Activated naive CD4-positive, alpha-beta T cell treated with anti-CD3 and anti-CD28 coated beads, Interleukin-2, amount 10 ng/mL, durations not matched to agents 7 days and 5 days (primary cell): ENCODE measurements around the gene AFG3L2.
"Not testable (repeated sequence)": the region's sequence is repeated elsewhere in the genome, so short reads cannot be mapped to it uniquely, and the experiment has no call there.

Experiments
- CTCF ChIA-PET: fragments of 350-600 bp; sonication (Branson Sonifier 250); formaldehyde crosslinking; loops from one replicate; lab custom pipeline; 2021; ENCODE audit warnings: antibody characterized with exemption; lab: Charles Lee
- DNase-seq: peaks from one replicate; pipeline ENCODE4 v3.0.0-alpha.2; 2020
- H3K27ac Mint-ChIP-seq: one replicate; pipeline ENCODE4 v1.8.0; 2021; ENCODE audit warnings: mild to moderate bottlenecking, moderate library complexity, mixed read lengths
- H3K27me3 Mint-ChIP-seq: one replicate; pipeline ENCODE4 v1.8.0; 2021; ENCODE audit warnings: mild to moderate bottlenecking, mixed read lengths
- H3K36me3 Mint-ChIP-seq: one replicate; pipeline ENCODE4 v1.8.0; 2021; ENCODE audit warnings: mixed read lengths
- H3K4me1 Mint-ChIP-seq: one replicate; pipeline ENCODE4 v1.8.0; 2021; ENCODE audit warnings: mixed read lengths
- H3K4me3 Mint-ChIP-seq: one replicate; pipeline ENCODE4 v1.8.0; 2021; ENCODE audit warnings: mild to moderate bottlenecking, moderate library complexity, mixed read lengths
- H3K9me3 Mint-ChIP-seq: one replicate; pipeline ENCODE4 v1.8.0; 2021; ENCODE audit warnings: mixed read lengths

AFG3L2 gene

DNA sequence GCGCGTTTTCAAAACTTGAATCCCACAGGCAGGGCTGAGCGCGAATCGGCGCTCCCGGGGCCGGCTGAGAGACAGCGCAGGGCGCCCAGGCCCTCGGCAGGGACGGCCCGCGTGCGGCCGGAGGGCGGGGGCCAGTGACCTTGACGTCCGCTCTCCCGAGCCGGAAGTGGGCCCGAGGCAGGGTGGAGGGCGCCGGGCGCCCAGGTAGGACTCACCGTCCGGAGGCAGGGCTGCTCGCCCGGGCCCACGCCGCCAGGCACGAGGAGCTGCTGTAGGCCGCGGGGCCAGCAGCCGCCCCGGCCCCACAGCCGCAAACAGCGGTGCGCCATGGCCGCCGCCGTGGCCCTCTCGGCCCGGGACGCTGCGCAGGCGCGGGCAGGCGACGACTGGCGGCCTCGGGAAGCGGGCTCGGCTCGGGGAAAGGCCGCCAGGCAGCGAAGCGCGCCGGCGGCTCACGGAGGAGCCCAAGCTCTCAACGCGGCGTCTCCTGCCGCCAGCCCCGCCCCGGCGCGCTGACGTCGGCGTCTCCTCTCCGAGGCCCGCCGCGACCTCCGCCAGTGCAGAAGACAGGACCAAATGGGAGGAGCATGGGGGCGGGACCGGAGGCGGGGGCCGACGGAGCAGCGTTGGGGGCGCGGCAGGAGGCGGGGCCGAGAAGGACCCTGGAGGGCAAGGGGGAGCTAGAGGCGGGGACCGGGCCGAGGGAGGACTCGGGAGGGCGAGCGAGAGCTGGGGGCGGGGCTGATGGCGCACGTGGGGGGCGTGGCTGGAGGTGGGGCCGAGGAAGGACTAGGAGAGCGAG is at the start of gene AFG3L2:
TSS of gene AFG3L2 (minus strand) at position 474 of the 802 bp plus-strand sequence. CDS start at position 329, 145 bp downstream.
- Mint-ChIP-seq H3K4me1 (peaks cover 52% of the 10 kb centered on the region), H3K27ac (peak within 1 kb of the TSS; percentile 97), H3K36me3 (peaks cover 20% of the 10 kb centered on the region), H3K9me3 (no peaks in the 10 kb centered on the region), H3K27me3 (peaks cover 12% of the 10 kb centered on the region), H3K4me3 (peak within 1 kb of the TSS; percentile 90)
- DNase-seq, result peak; percentile 100
- CTCF ChIA-PET, result interaction anchor here (1.2 kb wide), 1 partner anchor 15 kb away, joined by 3 read pairs; no protein-coding TSS in a partner anchor

DNA sequence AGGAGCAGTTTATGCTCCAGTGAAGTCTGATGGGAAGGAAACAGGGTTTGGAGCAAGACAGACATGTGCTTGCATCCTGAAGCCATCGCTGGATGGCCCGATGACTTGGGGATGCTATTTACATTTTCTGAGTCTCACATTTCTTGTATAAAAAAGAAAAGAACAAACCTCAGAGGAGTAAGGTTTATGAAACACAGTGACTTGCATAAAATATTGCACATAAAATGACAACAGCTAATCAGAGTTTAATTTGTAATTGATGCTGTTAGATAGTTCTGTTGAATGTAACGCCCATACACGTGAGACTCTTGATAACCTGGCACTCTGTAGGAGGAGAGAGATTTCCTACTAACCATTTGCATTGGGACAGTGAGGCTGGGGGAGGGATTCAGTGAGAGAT is 47.2 kb upstream of the AFG3L2 start:
- Mint-ChIP-seq H3K36me3 (no peaks in the 10 kb centered on the region), H3K9me3 (no peaks in the 10 kb centered on the region), H3K27ac (no peak overlapping the region), H3K4me1 (peaks cover 8% of the 10 kb centered on the region), H3K27me3 (peaks cover 27% of the 10 kb centered on the region), H3K4me3 (no peak overlapping the region)
- DNase-seq, result no peak
- CTCF ChIA-PET, result interaction anchor here (1.1 kb wide), 1 partner anchor 33 kb away, joined by 4 read pairs; no protein-coding TSS in a partner anchor

DNA sequence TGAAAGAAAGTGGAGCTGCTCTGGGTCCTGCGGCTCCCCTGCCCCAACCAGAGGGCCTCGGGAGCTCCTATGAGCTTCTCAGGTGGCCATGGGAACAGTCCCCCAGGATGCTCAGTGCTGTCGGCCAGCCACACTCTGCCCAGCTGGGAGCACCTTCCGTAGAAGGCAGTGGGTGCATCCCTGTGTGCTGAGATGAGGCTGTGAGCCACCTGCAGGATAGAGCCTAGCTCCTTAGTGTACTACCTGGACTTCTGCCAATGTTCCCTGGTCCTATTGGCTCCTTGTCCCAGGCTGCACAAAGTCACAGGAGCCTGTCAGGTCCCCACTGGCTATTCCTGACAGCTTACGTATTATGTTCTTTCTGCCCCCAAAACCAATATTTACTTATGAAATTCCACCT is 46.8 kb upstream of the AFG3L2 start:
- no peak for DNase-seq
- Mint-ChIP-seq H3K36me3 (no peaks in the 10 kb centered on the region), H3K27me3 (peaks cover 27% of the 10 kb centered on the region), H3K9me3 (no peaks in the 10 kb centered on the region), H3K27ac (no peak overlapping the region), H3K4me3 (no peak overlapping the region), H3K4me1 (peaks cover 8% of the 10 kb centered on the region)
- CTCF ChIA-PET, result interaction anchor here (1.1 kb wide), 1 partner anchor 33 kb away, joined by 4 read pairs; no protein-coding TSS in a partner anchor

- CTCF ChIA-PET, result interaction anchor here (1.1 kb wide), 1 partner anchor 32 kb away, joined by 4 read pairs; no protein-coding TSS in a partner anchor
- no peaks in the 10 kb centered on the region for H3K36me3 Mint-ChIP-seq
- DNase-seq, result no peak
- peaks cover 31% of the 10 kb centered on the region for H3K27me3 Mint-ChIP-seq
- no peak overlapping the region for H3K4me3 Mint-ChIP-seq
- no peak overlapping the region for H3K27ac Mint-ChIP-seq
- H3K4me1 Mint-ChIP-seq, result peaks cover 8% of the 10 kb centered on the region
- no peaks in the 10 kb centered on the region for H3K9me3 Mint-ChIP-seq
These were observed 46.4 kb upstream of the AFG3L2 start for GRCh38 chr18:12423393-12423792.

DNA sequence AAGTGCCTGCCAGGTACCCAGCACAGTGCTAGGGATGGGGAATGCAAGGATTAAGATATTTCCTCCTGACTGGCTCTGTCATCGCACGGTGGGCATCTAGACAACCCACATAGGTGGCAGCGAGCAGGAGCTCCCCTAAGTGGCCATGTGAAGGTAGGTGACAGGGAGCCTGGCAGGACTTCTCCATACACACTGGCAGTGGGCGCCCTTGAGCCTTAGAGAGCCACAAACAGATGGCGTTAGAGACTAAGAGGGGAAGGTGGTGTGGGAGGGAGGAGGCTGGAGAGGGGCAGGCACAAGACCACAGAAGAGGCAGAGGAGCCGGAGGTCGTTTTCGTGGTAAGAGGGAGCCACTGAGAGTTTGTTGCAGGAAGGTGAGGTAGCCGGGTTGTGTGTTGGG is 45.9 kb upstream of the AFG3L2 start:
- no peaks in the 10 kb centered on the region for H3K36me3 Mint-ChIP-seq
- H3K4me1 Mint-ChIP-seq, result peaks cover 8% of the 10 kb centered on the region
- peak; percentile 27 for DNase-seq
- no peaks in the 10 kb centered on the region for H3K9me3 Mint-ChIP-seq
- no peak overlapping the region for H3K4me3 Mint-ChIP-seq
- H3K27ac Mint-ChIP-seq, result no peak overlapping the region
- CTCF ChIA-PET, result no interaction called here
- peaks cover 33% of the 10 kb centered on the region for H3K27me3 Mint-ChIP-seq

DNA sequence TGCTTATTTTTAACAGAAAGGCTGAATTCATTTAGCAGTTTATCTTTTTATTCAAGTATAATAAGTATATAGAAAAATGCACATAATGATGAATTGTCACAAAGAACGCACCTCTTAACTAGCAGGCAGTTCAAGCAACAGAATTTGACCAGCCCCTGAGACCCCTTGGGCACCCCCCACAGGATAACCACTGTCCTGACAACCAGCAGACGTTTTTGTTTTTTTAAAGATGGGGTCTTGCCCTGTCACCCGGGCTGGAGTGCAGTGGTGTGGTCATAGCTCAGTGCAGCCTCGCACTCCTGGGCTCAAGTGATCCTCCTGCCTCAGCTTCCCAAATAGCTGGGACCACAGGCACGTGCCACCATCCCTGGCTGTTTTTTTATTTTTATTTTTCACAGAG is 44.7 kb upstream of the AFG3L2 start:
- no peaks in the 10 kb centered on the region for H3K36me3 Mint-ChIP-seq

GRCh38 chr18:12420821-12421421 is 43.9 kb upstream of the AFG3L2 start:
- CTCF ChIA-PET, result no interaction called here

More for the DNA sequence above, 44.7 kb upstream of the AFG3L2 start:
- DNase-seq, result no peak
- Mint-ChIP-seq H3K27ac (no peak overlapping the region), H3K4me1 (peaks cover 8% of the 10 kb centered on the region), H3K9me3 (no peaks in the 10 kb centered on the region), H3K4me3 (peak overlapping the region; percentile 62), H3K27me3 (peaks cover 33% of the 10 kb centered on the region)
- CTCF ChIA-PET, result no interaction called here

DNA sequence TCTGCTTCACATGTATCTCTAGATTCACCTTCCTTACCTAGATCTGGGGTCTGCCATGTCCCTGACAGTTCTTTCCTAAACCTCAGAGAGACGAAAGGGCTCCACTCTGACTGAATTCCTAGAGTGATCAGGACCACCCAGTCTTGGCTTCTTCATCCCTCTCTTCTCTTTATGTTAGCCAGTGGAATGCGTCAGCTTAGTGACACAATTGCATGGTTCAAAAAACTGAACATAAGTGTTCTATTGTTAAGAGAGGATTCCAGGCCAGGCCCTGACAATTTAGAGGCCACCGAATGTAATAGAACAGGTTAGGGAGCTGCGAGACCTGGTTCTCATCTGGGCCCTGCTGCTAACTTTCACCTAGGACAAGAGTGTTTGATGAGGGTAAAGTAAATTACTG is 40.7 kb upstream of the AFG3L2 start:
- Mint-ChIP-seq H3K27ac (no peak overlapping the region), H3K36me3 (no peaks in the 10 kb centered on the region), H3K27me3 (peaks cover 24% of the 10 kb centered on the region), H3K4me3 (no peak overlapping the region), H3K9me3 (no peaks in the 10 kb centered on the region), H3K4me1 (peaks cover 8% of the 10 kb centered on the region)
- CTCF ChIA-PET, result no interaction called here
- DNase-seq, result no peak

More at GRCh38 chr18:12420821-12421421, 43.9 kb upstream of the AFG3L2 start:
- DNase-seq, result no peak
- H3K4me3 Mint-ChIP-seq, result peak overlapping the region; percentile 62
- no peaks in the 10 kb centered on the region for H3K9me3 Mint-ChIP-seq
- H3K36me3 Mint-ChIP-seq, result no peaks in the 10 kb centered on the region
- peaks cover 33% of the 10 kb centered on the region for H3K27me3 Mint-ChIP-seq
- H3K27ac Mint-ChIP-seq, result peak overlapping the region; percentile 14
- H3K4me1 Mint-ChIP-seq, result peaks cover 8% of the 10 kb centered on the region

DNA sequence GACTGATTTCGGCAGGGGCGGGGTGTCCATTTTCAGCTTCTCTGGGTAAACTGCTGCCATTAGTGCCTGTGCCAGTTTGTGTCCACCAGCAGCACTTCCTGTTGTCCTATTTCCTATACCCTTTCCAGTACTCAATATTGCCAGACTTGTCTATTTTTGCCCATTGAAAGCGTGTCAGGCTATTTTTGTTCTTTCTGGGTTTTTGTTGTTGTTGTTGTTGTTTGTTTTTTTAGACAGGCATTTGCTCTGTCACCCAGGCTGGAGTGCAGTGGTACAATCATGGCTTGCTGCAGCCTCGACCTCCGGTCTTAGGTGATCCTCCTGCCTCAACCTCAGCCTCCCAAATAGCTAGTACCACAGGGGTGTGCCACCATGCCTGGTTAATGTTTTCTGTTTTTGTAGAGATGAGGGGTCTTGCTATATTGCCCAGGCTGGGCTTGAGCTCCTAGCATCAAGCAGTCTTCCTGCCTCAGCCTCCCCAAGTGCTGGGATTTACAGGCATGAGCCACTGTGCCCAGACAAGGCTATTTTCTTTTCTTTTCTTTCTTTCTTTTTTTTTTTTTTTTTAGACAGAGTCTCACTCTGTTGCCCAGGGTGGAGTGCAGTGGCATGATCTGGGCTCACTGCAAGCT is 39.2 kb upstream of the AFG3L2 start:
- CTCF ChIA-PET, result no interaction called here
- Mint-ChIP-seq H3K9me3 (no peaks in the 10 kb centered on the region), H3K27ac (no peak overlapping the region), H3K4me1 (peaks cover 6% of the 10 kb centered on the region), H3K4me3 (no peak overlapping the region), H3K36me3 (no peaks in the 10 kb centered on the region), H3K27me3 (peaks cover 20% of the 10 kb centered on the region)
- no peak for DNase-seq

DNA sequence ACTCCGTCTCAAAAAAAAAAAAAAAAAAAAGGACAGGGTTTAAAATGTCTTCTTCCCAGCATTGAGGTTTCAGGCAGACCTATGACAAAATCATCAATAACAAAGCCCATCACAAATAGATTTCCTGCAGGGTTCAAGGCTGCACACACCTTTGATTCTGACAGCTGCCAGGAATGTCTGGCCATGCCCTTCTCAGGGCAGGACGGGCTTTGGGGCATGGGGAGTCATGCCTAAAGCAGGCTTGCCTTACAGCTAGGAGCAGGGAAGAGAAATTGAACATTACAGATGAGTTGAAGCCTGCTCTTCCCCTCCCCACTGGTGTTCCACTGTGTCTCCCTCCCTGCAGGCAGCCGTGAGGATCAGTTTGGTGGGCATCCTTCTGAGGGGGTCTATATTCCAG is 34.4 kb upstream of the AFG3L2 start:
- H3K36me3 Mint-ChIP-seq, result no peaks in the 10 kb centered on the region
- no peak for DNase-seq
- CTCF ChIA-PET, result no interaction called here
- no peaks in the 10 kb centered on the region for H3K9me3 Mint-ChIP-seq
- no peak overlapping the region for H3K4me3 Mint-ChIP-seq
- peaks cover 29% of the 10 kb centered on the region for H3K27me3 Mint-ChIP-seq
- H3K4me1 Mint-ChIP-seq, result peaks cover 18% of the 10 kb centered on the region
- H3K27ac Mint-ChIP-seq, result no peak overlapping the region

- Mint-ChIP-seq H3K4me1 (peaks cover 25% of the 10 kb centered on the region), H3K27me3 (peaks cover 36% of the 10 kb centered on the region)
- CTCF ChIA-PET, H3K27ac Mint-ChIP-seq, DNase-seq, H3K4me3 Mint-ChIP-seq, H3K36me3 Mint-ChIP-seq, H3K9me3 Mint-ChIP-seq: not testable (repeated sequence)
These were observed 33.7 kb upstream of the AFG3L2 start for GRCh38 chr18:12410747-12411146.

GRCh38 chr18:12410081-12410481 is 33.1 kb upstream of the AFG3L2 start:
- Mint-ChIP-seq H3K36me3 (no peaks in the 10 kb centered on the region), H3K27me3 (peaks cover 43% of the 10 kb centered on the region), H3K9me3 (no peaks in the 10 kb centered on the region), H3K27ac (peak overlapping the region; percentile 11), H3K4me1 (peaks cover 32% of the 10 kb centered on the region), H3K4me3 (no peak overlapping the region)
- no peak for DNase-seq
- CTCF ChIA-PET, result no interaction called here

GRCh38 chr18:12409469-12409868 is 32.4 kb upstream of the AFG3L2 start:
- H3K36me3 Mint-ChIP-seq, result no peaks in the 10 kb centered on the region
- peaks cover 33% of the 10 kb centered on the region for H3K4me1 Mint-ChIP-seq
- CTCF ChIA-PET, result no interaction called here
- H3K27me3 Mint-ChIP-seq, result peaks cover 49% of the 10 kb centered on the region
- H3K9me3 Mint-ChIP-seq, result no peaks in the 10 kb centered on the region
- H3K4me3 Mint-ChIP-seq, result no peak overlapping the region
- no peak for DNase-seq
- H3K27ac Mint-ChIP-seq, result no peak overlapping the region

- DNase-seq, result no peak
- Mint-ChIP-seq H3K9me3 (no peaks in the 10 kb centered on the region), H3K36me3 (no peaks in the 10 kb centered on the region), H3K4me3 (peak overlapping the region; percentile 57), H3K4me1 (peaks cover 33% of the 10 kb centered on the region), H3K27me3 (peaks cover 60% of the 10 kb centered on the region), H3K27ac (no peak overlapping the region)
- CTCF ChIA-PET, result no interaction called here
These were observed 31.3 kb upstream of the AFG3L2 start for GRCh38 chr18:12408247-12408869.
